ENCODE measurements around the gene CNBD2. TPM values are rescaled to one million over a fixed set of nuclear protein-coding genes. Genes with fewer than 3 reads are reported as not detected.

Gene CNBD2
- total and polyA plus RNA-seq, 4 donors: 1.7 to 13.6 (median 5.4) TPM

- 88 to 91% methylated on average over 4 of the region's 4 CpGs for WGBS, 2 donors
- ATAC-seq (ENCODE audit: insufficient read depth, low FRiP score) (no peak), DNase-seq (no peak)
- Histone ChIP-seq H3K9ac (ENCODE audit: insufficient read depth in 1 of 2, low read length in 2 of 2) (no peak overlapping the region), H3K4me1 (ENCODE audit: control insufficient read depth in 5 of 5, insufficient read depth in 5 of 5, low read length in 5 of 5) (peaks cover 0 to 2% (median 0%) of the 10 kb centered on the region in 5 donors), H3K36me3 (ENCODE audit: control insufficient read depth in 4 of 4, insufficient read depth in 4 of 4, low read length in 4 of 4) (no peaks in the 10 kb centered on the region), H3K27ac (ENCODE audit: low read depth in 1 of 2, low read length in 1 of 2) (peak overlapping the region in 1 of 2 donors; percentile 63), H3K27me3 (ENCODE audit: control insufficient read depth in 3 of 3, insufficient read depth in 3 of 3, low read length in 2 of 3) (no peaks in the 10 kb centered on the region), H3K4me3 (no peak overlapping the region), H3K9me3 (ENCODE audit: control insufficient read depth in 4 of 4, insufficient read depth in 3 of 4, low read length in 3 of 4) (no peaks in the 10 kb centered on the region)
- no peak for TF ChIP-seq CTCF (IDR thresholded peaks at IDR 0.05; ENCODE audit: control extremely low read depth, extremely low read depth)
These were observed 42.4 kb downstream of the CNBD2 start for GRCh38 chr20:36010825-36011224.

GRCh38 chr20:36015806-36016403 lies 47.5 kb downstream of the CNBD2 start:
- WGBS, 2 donors: 83 to 90% methylated on average over 1 of the region's 1 CpG
- no peaks in the 10 kb centered on the region for H3K9me3 ChIP-seq (ENCODE audit: control insufficient read depth in 4 of 4, insufficient read depth in 3 of 4, low read length in 3 of 4)
- H3K27me3 ChIP-seq (ENCODE audit: control insufficient read depth in 3 of 3, insufficient read depth in 3 of 3, low read length in 2 of 3): no peaks in the 10 kb centered on the region
- no peak for DNase-seq
- no peak for ATAC-seq (ENCODE audit: insufficient read depth, low FRiP score)
- no peaks in the 10 kb centered on the region for H3K36me3 ChIP-seq (ENCODE audit: control insufficient read depth in 4 of 4, insufficient read depth in 4 of 4, low read length in 4 of 4)
- peaks cover 0 to 16% (median 9%) of the 10 kb centered on the region in 5 donors for H3K4me1 ChIP-seq (ENCODE audit: control insufficient read depth in 5 of 5, insufficient read depth in 5 of 5, low read length in 5 of 5)
- no peak for TF ChIP-seq CTCF (IDR thresholded peaks at IDR 0.05; ENCODE audit: control extremely low read depth, extremely low read depth)
- H3K9ac ChIP-seq (ENCODE audit: insufficient read depth in 1 of 2, low read length in 2 of 2): no peak overlapping the region
- no peak overlapping the region for H3K4me3 ChIP-seq
- H3K27ac ChIP-seq (ENCODE audit: low read depth in 1 of 2, low read length in 1 of 2): no peak overlapping the region

GRCh38 chr20:36017048-36017951 lies 48.9 kb downstream of the CNBD2 start:
- TF ChIP-seq CTCF (IDR thresholded peaks at IDR 0.05; ENCODE audit: control extremely low read depth, extremely low read depth): no peak
- Histone ChIP-seq H3K27me3 (ENCODE audit: control insufficient read depth in 3 of 3, insufficient read depth in 3 of 3, low read length in 2 of 3) (no peaks in the 10 kb centered on the region), H3K4me1 (ENCODE audit: control insufficient read depth in 5 of 5, insufficient read depth in 5 of 5, low read length in 5 of 5) (peaks cover 0 to 16% (median 9%) of the 10 kb centered on the region in 5 donors), H3K27ac (ENCODE audit: low read depth in 1 of 2, low read length in 1 of 2) (peak overlapping the region in 1 of 2 donors; percentile 83), H3K4me3 (no peak overlapping the region), H3K9me3 (ENCODE audit: control insufficient read depth in 4 of 4, insufficient read depth in 3 of 4, low read length in 3 of 4) (no peaks in the 10 kb centered on the region), H3K9ac (ENCODE audit: insufficient read depth in 1 of 2, low read length in 2 of 2) (peak overlapping the region in 1 of 2 donors; percentile 75), H3K36me3 (ENCODE audit: control insufficient read depth in 4 of 4, insufficient read depth in 4 of 4, low read length in 4 of 4) (no peaks in the 10 kb centered on the region)
- peak; percentile 68 for ATAC-seq (ENCODE audit: insufficient read depth, low FRiP score)
- DNase-seq: peak; percentile 82 to 94 (median 91)
- WGBS, 2 donors: 54 to 70% methylated on average over 11 of the region's 11 CpGs
